Daoy (cell line): Measurements from ENCODE around the gene DNAH11. TPM values are rescaled to one million over a fixed set of nuclear protein-coding genes. Genes with fewer than 3 reads are reported as not detected.

Experiments
- DNase-seq: peaks from one replicate; pipeline ENCODE4 v3.0.0-alpha.2; 2015; ENCODE audit warnings: low read depth
- total RNA-seq: library from RNA; depleted of rRNA; stranded (reverse); fragments of >200 nt; shearing (Covaris generic); gene quantifications from 2 replicates; pipeline ENCODE4 v1.2.3, GENCODE V29; 2014

Gene DNAH11
- total RNA-seq, 1 experiment from 2014 or later: 24.4 TPM

DNA sequence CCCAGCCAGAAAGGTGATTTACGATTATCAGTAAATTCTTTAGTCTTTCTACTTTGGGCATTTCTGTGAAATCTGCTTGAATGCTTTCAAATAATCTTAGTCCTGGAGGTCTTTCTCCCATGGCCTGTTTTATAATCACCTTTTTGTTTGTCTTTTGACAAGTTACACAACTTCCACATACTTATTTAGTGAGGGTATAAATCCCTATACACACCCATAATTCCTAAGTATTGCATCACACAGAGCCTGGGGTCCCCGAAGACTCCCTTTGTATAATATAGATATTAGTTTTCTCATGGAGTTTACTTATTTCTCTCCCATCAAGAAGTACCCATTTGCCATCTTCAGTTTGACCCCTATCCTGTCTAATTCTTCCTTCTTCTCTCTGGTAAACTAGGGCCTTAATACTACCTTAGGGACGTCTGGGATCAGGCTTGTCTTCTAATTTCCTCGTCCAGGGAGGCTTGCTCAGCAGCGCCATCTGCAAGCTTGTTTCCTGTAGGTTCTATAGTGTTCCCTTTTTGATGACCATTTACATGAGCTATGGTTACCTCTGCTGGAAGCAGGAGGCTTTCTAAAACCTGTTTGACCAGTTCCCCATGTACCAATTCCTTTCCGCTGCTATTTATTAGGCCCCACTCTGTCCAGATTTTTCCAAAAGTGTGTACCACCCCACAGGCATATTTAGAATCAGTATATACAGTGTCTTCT, 8.1 kb downstream of the DNAH11 start:
- DNase-seq: no peak

DNA sequence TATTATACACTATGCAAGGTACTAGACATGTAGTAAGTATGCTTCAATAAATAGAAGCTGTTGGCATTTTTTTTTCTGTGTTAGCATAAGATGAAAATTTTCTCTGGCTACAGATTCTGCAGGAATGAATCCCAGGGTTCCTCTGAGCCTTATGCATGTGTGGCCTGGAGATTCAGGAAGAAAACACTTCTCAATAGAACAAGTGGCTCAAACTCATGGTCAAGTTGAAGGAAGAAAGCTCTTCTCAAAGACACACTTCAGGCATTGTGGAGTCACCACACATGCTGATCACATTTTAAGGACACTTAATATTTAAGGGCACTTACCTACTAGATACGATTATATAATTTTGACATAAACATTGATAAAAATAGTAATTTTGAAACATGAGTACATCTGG, 19.5 kb downstream of the DNAH11 start:
- no peak for DNase-seq

DNA sequence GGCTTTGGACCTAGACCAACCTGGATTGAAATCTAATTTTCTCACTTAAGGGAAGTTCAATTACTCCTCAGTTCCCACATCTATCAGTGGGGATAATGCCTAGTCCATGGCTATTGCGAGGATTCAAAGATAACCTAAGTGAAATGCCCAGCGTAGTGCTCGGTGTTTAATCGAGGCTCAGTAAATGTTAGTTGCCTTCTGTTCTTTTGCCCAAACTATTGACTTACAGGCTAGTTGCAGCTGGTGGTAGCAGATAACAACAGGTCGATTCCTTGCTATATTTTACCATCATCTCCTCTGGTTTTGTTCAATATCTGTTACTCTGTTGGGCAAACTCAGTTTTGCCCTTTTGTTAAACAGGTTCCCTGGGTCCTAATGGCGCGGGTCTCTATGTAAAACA, 22.8 kb downstream of the DNAH11 start:
- DNase-seq: no peak

DNA sequence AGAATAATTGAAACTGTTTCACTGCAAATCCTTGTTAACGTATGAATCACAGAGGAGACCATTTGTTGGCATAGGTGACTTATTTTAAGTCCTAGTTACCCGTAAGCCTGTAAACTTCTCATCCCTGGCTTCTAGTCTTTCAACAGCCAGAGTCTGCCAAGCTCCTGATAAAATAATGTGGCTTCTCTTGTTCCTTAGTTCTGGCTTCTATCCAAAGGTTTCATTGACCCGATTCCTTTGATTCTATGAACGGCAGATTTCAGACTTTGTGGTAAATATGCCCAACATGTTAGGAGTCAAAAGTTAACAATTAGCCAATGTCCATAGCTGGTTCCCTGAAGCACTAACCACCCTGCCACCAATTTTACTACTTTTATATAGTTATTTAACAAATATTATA, 23.3 kb downstream of the DNAH11 start:
- DNase-seq: no peak

DNA sequence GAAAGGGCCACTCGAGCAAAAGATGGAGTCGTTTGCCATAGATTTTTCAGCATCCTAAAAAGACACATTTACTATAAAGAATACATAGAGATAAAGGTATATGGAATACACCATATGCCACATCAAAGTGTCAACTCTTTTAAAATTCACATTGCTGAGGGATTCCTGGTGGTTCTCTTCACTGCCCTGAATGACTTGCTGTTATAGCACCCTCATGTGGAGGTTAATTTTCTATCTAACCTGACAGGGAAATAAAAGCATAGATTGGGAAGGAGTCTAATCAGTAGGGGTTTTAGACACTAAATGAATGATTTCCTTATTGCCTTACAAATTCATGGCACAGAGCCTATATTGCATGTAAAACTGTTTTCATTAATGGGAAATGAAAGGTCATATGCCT, 25.9 kb downstream of the DNAH11 start:
- DNase-seq: no peak

DNA sequence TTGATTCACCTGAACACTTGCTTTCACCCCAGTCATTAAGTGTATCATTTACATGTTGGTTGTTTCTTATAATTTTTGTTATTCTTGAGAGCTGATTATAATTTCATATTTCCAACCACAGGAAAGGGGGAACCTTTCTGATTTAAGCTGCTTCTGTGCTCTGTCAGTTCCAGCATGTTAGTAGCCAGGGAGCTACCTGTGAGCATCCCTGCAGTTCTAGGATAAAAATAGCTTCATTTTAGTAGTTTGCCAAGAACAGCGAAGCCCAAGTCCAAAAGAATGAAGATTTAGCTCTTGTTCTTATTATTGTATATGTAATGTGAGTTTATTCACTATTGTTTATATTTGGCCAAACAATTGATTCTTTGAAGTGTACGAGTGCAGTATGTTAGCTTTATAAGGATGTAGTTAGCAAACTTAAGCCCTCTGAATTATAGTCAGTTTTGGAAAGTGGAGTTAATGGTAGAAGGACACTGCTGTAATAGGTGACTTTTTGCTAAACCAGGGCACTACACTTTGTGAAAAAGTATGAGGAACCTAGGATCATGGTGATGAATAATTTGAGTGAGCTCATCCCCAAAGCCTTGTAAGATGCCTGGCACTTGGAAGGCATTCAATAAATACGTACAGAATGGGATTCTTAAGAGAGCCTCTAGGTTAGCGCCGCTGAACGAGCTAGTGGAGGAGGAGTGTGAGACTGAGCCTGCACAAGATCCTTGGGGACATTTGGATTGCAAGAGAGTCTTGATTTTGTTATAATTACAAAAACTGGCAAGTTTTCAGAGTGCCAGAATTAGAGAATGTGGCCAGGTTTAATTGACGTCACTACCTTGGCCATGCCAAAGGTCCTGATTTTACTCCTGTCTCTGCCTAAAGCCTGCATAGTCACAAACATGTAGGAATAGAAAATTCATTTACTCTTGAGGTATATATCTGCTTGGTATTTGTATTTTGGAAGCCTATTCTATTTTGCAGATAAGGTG, 29.8 kb downstream of the DNAH11 start:
- no peak for DNase-seq

DNA sequence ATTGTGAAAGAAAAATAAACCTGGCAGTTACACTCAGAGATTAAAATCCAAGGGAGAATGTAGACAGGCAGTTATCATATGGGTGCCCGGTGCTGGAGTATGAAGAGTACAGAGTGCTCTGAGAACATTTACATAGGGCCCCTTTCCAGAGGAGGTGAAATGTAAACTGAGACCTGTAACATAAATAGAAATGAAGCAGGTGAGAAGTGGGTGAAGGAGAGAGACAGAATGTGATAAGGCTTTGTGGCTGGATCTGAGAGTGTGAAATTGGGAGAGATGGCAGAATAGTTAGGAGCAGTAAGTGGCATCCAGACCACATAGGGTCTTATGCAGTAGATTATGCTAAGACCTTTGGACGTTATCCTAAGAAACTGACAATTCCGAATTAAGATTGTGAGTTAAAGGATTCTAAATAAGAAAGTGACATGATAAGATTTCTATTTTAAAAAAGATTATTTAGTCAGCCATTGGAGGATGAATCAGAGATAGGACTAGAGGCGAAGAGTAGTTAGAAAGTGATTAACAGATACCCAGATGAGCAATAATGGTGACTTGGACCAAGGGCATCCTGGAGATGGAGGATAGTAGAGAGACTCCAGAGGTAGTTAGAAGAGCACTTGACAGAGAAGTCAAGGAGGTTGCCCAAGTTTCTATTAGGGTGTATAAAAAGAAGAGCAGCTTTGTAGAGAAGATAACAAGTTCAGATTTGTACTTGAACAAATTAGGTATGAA, 36.7 kb downstream of the DNAH11 start:
- no peak for DNase-seq

DNA sequence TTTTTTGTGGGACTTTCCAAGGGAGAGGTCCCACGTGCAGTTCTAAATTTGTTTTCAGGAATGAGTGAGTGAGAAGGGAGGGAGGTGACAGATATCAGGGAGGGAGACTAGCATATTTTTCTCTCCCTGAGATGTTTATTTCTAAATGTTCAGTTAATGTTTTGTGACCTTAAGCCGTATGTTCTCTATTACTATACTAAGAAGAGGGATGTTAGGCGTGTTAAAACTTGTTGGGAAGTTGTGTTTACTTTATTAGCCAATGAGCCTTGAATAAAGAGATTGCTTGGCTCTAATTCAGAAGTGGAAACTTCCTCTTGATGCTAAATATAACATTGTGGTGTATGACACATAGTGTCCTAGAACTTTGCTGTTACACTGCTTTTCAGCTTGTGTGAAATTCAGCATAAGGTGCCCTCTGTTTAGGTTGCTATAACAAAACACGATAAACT, 37.3 kb downstream of the DNAH11 start:
- DNase-seq: peak; percentile 49

DNA sequence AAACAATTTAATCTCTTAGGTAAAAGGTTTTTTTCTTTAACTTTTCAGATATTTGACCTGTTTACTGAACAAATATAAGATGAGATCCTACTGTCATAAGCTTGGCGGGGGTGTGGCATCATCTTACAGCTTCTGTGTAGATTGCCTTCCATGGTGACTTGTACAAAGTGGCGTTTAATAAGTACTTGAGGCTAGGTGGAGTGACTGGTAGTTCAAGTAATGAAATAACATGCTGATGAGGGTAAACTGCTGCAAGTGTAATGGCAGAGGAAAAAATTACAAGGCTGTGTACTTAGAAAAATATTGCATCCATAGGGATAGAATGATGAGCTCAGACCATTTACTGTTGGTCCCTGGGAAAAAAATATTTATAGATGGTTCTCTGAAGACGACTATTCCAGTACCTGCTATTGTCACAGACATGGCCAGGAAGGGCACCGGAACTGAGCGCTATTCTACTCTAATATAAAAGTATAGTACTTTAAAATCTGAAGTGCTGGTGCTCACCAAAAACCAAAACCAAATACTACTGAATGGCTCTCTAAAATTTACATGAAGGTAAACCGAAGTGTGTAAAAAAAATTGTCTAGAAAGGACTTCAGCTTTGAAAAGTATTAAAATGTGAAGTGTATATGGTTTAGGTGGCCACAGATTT, 42.4 kb downstream of the DNAH11 start:
- DNase-seq: no peak

DNA sequence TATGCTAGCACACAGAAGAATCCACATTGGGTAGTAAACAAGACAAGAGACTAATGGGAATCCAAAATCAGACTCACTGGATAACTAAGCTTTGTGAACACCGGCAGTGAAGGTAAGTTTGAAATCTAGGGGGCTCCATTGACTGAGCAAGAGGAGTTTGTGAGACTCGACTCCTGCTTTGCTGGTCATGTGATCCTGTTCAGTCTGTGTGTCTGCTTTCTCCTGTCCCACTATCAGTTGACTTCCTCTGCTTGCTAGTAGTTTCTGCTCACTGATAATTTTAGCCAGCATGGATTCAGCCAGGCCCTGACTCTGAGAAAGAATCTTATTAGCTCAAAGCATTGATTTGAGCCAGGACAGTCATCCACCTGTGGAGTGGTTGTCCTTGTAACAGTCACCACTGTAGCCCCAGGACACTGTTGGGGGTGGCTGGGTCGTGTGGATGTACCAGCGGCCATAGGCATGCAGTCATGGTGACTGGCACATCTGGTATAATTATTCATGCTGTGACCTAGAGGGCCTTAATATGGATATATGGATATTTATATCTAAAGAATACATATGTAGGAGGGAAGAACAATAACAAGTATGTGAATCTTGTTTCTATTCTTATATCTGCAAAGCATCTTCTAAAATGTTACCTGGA, 44.4 kb downstream of the DNAH11 start:
- DNase-seq: no peak

DNA sequence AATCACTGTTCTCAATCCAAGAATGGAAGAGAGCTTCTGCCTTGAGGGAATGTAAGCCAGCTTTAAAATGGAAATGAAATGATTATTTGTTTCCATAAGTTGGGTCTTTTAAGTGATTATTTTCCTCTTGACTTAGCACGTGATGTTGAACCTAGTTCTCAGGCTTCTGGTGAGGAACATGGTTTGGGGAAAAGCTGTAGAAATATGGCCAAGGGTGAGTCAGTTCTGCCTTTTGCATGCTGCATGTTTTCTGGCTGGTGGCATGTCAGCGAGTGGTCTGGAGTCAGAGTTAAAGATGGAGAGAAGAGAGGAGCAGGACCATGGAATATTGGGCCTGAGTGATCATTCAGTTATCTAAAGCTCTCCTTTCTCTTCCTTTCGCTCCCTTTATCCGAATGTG, 54.0 kb downstream of the DNAH11 start:
- DNase-seq: no peak

DNA sequence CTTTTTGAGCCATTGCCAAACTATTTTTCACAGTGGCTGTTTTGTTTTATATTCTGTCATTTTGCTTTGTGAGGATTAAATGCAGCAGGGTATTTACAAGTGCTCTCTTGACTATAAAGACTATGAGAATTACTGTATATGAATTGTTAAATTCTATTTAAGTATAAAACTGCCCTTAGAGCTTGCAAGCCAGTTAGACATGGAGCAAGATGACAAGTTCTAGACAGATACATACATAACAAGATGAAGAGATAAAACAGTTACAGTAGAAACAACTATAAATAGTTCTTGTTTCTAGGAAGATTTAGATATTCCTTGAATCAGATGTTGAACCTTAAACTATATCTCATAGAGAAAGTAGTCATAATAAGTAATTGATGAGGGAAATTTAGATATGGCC, 60.6 kb downstream of the DNAH11 start:
- DNase-seq: no peak

DNA sequence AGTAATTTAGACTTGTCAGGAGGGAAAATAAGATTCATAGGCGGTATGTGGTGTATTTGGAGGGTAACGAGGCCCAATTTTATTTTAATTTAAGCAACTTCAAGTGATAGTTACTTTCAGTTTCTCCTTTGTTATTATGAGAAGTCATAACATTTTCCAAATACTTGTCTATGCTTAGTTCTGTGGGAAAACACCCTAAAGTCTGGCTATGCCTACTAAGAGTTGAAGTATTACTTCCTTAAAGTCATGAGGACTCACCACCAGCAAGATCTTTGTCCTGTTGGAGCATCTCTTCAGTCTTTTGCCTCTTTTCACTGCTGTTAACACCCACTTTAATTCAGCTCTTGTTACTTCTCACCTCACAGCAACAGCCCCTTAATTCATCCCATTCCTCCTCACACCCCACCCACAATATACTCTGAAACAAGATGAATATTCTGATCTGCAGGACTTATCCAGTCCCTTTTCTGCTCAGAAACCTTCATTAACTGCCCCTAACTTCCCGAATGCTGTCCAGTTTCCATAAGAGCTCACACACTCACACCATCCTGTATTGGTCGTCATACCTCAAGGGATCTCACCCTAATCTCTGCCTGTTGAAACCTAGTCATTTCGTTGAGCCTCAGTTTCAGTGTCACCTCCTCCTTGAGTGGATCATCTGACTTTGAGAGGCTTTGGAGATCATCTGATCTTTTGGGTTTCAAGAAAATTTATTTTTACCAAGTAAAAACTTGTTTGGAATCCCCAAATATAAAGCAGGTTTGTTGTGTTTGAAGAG, 61.3 kb downstream of the DNAH11 start:
- no peak for DNase-seq

DNA sequence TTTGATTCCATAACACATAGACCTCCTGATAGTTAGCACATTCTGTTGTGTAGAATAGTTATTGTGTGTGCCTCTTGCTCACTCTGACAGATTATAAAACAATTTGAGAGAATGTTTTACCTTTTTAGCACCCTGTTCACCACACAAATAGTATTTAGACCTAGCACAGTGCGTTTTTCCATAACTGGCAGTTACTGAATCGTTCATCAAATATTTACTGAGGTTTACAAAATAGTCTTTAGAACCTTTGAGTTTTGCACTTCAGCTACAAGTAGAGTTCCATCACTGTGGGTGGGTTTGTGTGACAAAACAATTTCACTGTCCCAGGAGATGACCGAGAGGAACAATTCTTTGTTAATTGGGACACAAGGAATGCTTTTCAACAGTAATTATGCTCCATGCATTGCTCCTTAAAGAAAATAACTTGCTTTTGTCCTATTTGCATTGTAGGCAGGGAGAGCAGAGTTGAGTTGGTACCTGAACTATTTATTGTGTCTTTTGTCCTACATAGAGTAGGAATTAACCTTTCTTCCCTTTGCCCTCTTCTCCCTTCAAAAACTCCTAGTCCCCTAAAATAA, 62.3 kb downstream of the DNAH11 start:
- no peak for DNase-seq

DNA sequence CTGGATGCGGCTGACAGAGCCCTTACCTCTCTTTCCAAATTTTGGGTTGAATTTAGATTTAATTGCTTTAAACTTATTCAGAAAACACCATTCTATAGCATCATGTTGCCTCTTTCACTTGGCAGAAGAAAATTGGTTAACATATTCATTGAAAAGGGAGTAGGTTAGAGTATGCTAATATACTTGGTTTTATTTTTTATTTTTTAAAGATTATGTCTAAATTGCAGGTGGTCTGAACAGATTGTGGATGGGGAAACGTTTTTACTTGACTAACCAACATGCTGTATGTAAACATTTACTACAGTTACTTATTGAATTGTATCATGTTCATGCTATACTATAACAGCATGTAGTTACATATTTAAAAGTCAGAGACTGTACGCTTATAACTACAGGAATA, 65.6 kb downstream of the DNAH11 start:
- no peak for DNase-seq

DNA sequence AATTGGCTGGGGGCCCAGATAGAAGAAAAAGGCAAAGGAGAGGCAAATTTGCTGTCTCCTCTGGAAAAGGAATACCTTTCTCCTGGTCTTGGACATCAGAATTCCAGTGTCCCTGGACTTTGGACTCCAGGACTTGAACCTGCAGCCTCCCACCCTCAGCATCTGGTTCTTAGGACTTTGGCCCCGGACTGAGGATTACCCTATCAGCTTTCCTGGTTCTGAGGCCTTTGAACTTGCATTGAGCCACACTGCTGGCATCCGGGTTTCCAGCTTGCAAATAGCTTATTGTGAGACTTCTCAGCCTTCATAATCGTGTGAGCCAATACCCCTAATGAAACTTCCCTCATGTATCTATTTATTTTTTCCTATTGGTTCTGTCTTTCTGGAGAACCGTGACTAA, 68.3 kb downstream of the DNAH11 start:
- DNase-seq: no peak

DNA sequence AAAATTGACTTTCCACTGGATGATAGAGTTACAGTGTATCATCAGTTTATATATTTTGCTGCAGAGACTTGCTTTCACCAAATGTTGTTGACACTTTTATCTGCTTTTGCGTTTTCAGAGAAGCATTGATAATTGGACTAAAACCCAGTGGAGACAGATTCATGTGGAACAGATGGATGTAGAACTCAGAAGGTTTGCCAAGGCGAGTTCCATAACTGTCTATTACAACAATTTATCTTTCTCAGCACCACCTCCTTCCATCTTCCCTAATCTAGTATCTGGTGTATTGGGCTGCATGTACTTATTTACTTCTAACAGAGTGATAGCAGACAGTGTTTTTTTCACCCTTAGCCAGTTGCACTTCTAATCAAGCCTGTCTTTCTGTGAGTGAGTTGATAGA, 73.3 kb downstream of the DNAH11 start:
- DNase-seq: no peak

DNA sequence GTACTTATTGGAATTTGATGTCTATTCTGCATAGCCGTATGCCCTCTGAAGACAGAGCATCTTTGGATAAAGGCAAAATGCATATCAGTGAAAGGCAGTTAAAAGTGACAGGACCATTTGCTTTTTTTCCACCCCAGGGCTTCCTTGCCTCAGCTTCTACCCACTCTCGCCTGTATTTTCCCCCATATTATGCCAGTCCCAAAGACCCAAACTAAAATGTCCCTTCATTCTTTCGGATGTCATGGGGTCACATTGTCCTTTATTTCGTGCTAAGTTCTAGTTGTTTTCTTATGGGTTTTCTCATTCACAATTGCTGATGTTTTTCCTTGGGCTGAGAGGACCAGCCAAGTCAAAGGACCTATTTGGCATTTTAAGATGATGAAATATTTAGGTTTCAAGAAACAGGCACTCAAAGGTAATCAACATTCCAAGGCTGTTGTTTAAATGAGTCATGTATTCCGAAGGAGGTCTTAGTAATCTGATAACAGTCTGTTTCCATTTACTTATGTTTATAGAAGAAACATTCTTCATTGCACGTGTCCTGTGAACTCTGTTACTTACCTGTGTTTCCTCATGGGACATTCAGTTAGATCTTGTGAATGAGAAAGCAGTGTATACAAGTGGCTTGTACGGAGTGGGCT, 74.1 kb downstream of the DNAH11 start:
- peak; percentile 71 for DNase-seq

DNA sequence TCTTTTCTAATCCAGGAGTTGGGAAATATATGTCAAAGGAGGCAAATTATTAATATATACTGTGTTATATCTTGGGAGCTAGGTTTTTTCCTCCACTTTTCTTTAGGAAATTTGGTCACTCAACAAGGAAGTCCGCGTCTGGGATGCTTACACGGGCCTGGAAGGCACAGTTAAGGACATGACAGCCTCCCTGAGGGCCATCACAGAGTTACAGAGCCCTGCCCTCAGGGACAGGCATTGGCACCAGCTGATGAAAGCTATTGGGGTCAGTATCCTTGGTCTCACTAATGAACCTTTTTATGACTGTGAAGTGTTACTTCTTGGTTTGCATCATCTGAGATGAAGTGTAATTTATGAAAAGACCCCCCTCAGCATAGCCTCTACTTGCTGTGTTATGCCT, 74.7 kb downstream of the DNAH11 start:
- peak; percentile 27 for DNase-seq
